ENCODE measurements around the gene SPHK1.
"Not testable (repeated sequence)": the region's sequence is repeated elsewhere in the genome, so short reads cannot be mapped to it uniquely, and the experiment has no call there.

DNA sequence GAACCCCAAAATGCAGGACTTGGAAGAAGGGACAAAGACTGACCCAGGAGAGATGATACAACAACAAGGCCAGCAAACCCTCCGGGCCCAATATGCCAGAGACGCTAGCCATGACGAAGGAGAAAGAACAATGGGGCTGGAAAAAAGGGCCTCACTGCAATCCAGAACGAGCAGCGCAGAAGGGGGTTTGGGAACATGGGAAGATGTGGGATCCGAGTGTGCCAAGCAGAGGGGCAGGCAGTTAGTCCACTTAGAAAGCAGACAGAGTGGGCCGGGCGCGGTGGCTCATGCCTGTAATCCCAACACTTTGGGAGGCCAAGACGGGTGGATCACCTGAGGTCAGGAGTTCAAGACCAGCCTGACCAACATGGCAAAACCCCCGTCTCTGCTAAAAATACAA, 37.5 kb upstream of the SPHK1 start:
- TF ChIP-seq, protein P1, sequence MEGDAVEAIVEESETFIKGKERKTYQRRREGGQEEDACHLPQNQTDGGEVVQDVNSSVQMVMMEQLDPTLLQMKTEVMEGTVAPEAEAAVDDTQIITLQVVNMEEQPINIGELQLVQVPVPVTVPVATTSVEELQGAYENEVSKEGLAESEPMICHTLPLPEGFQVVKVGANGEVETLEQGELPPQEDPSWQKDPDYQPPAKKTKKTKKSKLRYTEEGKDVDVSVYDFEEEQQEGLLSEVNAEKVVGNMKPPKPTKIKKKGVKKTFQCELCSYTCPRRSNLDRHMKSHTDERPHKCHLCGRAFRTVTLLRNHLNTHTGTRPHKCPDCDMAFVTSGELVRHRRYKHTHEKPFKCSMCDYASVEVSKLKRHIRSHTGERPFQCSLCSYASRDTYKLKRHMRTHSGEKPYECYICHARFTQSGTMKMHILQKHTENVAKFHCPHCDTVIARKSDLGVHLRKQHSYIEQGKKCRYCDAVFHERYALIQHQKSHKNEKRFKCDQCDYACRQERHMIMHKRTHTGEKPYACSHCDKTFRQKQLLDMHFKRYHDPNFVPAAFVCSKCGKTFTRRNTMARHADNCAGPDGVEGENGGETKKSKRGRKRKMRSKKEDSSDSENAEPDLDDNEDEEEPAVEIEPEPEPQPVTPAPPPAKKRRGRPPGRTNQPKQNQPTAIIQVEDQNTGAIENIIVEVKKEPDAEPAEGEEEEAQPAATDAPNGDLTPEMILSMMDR (IDR thresholded peaks at IDR 0.05): not testable (repeated sequence)
- not testable (repeated sequence) for TF ChIP-seq POLR2A (IDR thresholded peaks at IDR 0.05)
